ENCODE data around the gene KIAA1671.

KIAA1671 gene

GRCh38 chr22:25008666-25009065, 56.1 kb downstream of the KIAA1671 start:
- Mint-ChIP-seq H3K36me3 (no peaks in the 10 kb centered on the region), H3K27ac (no peak overlapping the region), H3K4me3 (no peak overlapping the region), H3K4me1 (no peaks in the 10 kb centered on the region), H3K9me3 (no peaks in the 10 kb centered on the region)
- ATAC-seq (no peak), DNase-seq (ENCODE audit: low spot score in 2 of 2) (no peak)

- no peaks in the 10 kb centered on the region for H3K9me3 Mint-ChIP-seq
- no peaks in the 10 kb centered on the region for H3K4me1 Mint-ChIP-seq
- H3K4me3 Mint-ChIP-seq = no peak overlapping the region
- no peak overlapping the region for H3K27ac Mint-ChIP-seq
- ATAC-seq (no peak), DNase-seq (ENCODE audit: low spot score in 2 of 2) (no peak)
- no peaks in the 10 kb centered on the region for H3K36me3 Mint-ChIP-seq
Measured at GRCh38 chr22:25012741-25013143, 60.2 kb downstream of the KIAA1671 start.

DNA sequence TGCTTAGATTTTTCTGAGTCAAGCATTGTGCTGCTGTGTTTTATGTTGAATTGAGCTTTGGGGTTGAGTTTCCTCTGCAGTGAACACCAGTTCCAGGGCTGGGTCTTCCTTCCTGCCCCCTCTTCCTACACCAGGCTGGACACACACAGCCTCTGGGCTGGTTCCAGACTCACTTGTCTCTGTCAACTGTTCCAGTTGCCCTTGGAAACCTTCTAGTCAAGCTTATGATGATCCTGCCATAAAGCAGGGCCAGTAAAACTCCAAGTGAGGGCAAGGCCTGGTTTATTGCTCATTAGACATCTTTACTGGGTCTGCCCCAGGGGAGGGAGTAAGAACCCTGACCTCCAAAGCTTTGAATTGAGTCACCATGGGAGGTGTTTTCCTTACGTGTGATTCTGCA, 61.1 kb downstream of the KIAA1671 start:
- no peak for DNase-seq (ENCODE audit: low spot score in 2 of 2)
- H3K4me1 Mint-ChIP-seq = no peaks in the 10 kb centered on the region
- H3K9me3 Mint-ChIP-seq = no peaks in the 10 kb centered on the region

DNA sequence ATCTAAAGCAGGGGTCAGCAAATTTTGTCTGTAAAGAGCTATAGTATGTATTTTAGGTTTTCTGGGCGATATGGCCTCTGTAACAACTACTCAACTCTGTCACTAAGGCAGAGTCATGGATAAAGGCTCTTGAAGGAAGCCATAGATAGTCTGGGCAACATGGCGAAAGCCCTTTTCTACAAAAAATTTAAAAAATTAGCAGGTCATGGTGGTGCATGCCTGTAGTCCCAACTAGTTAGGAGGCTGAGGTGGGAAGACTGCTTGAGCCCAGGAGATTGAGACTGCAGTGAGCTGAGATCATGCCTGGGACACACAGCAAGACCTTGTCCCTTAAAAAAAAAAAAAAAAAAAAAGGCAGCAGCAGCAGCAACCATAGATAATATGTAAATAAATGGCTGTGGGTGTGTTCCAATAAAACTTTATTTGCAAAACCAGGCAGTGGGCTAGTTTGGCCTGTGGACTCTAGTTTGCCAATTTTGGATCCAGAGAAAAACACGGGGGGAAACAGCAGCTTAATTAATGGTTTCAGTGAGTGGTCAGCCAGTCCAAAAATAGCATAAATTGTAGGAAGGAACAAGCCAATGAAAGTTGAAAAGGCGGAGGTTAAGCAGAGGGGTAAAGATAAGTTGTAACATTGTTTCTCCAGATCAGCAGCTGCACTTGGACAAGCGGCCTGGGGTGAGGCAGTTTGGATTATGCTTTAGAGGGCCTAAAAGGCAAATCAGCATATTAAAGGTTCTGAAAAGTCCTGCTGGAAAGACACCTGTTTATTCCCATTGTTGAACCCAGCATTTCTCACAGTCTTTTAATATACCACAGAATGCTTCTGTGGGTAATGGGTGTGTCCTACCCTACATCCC, 62.6 kb downstream of the KIAA1671 start:
- Mint-ChIP-seq H3K9me3 (no peaks in the 10 kb centered on the region), H3K27ac (no peak overlapping the region), H3K4me3 (no peak overlapping the region), H3K4me1 (no peaks in the 10 kb centered on the region), H3K36me3 (no peaks in the 10 kb centered on the region)
- no peak for ATAC-seq
- DNase-seq (ENCODE audit: low spot score in 2 of 2) = no peak

More for the DNA sequence above, 61.1 kb downstream of the KIAA1671 start:
- Mint-ChIP-seq H3K4me3 (no peak overlapping the region), H3K36me3 (no peaks in the 10 kb centered on the region), H3K27ac (no peak overlapping the region)
- ATAC-seq = no peak

DNA sequence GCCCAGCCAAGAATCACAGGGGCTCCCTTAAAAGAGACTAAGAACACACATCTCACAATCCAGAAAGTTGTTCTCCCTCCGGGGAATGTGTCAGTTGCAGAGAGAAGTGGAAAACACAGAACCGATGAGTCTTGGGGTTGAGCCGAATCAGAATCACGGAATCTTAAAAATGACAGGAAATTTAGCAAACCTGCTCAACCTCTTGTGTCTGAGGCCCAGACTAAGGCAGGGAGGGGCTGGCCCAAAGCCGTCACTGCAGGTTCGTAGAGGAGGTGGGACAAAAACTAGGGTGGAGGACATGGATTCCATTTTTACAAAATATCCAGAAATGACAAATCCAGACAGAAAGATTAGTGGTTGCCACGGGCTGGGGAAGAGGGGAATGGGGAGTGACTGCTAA, 63.8 kb downstream of the KIAA1671 start:
- Mint-ChIP-seq H3K27ac (no peak overlapping the region), H3K4me3 (no peak overlapping the region), H3K4me1 (no peaks in the 10 kb centered on the region), H3K9me3 (no peaks in the 10 kb centered on the region), H3K36me3 (no peaks in the 10 kb centered on the region)
- no peak for ATAC-seq
- no peak for DNase-seq (ENCODE audit: low spot score in 2 of 2)

DNA sequence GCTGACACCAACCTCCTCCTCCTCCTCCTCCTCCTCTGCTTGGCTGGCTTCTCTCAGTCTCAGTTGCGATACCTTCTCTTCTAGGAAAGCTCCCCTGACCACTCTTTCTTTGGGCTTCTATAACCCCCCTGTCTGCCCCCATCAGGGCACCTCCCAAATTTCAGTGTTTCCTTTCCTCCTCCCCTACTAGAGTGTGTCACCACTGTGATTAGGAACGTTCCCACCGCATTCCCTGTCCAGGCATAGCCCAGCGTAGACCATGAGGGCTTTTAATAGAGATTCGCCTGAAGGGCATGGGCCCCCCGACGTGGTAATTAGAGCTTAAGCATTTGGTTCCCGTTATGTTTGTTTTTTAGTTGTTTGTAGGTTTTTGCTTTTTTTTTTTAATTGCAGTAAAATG, 65.5 kb downstream of the KIAA1671 start:
- no peaks in the 10 kb centered on the region for H3K36me3 Mint-ChIP-seq
- no peaks in the 10 kb centered on the region for H3K4me1 Mint-ChIP-seq
- H3K4me3 Mint-ChIP-seq = no peak overlapping the region
- no peaks in the 10 kb centered on the region for H3K9me3 Mint-ChIP-seq
- ATAC-seq (no peak), DNase-seq (ENCODE audit: low spot score in 2 of 2) (no peak)
- H3K27ac Mint-ChIP-seq = no peak overlapping the region

DNA sequence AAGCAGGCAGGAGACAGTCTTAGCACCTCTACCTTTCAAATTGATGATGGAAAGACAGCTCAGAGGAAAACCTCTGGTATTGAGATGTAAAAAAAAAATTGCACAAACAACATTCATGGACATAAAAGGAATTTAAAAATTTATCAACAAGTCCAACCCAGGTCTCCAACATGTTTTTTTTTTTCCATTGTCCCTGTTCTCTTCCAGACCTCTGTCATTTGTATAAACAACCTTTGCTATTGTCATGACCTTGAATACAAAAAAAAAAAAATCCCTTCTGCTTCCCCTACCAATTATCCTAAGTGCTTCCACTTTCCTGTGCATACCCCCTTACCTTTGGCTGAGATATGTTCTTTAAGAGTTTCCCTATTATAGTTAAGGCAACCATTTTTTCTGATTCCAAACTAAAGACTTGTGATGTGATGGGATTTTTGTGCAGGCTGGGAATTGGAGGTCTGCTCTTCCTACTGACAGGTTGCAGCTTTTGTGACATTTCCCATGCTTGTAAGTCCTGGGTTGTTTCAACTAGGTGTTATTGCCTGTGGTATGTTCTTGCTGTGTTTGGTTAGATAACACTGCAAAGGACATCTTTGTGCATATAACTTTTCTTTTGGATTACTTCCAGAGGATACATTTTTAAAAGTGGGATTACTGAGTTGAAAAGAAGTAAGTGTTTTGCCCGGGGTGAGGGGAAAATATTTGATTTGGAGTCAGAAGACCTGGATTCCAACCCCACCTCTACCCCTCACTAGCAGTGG, 67.1 kb downstream of the KIAA1671 start:
- H3K4me1 Mint-ChIP-seq = no peaks in the 10 kb centered on the region
- no peaks in the 10 kb centered on the region for H3K36me3 Mint-ChIP-seq
- H3K27ac Mint-ChIP-seq = no peak overlapping the region
- DNase-seq (ENCODE audit: low spot score in 2 of 2) = no peak
- no peak for ATAC-seq
- no peak overlapping the region for H3K4me3 Mint-ChIP-seq
- H3K9me3 Mint-ChIP-seq = no peaks in the 10 kb centered on the region

- Mint-ChIP-seq H3K4me1 (peaks cover 8% of the 10 kb centered on the region), H3K9me3 (no peaks in the 10 kb centered on the region), H3K4me3 (no peak overlapping the region), H3K36me3 (no peaks in the 10 kb centered on the region), H3K27ac (no peak overlapping the region)
- no peak for ATAC-seq
- no peak for DNase-seq (ENCODE audit: low spot score in 2 of 2)
Measured at GRCh38 chr22:25021409-25021808, 68.9 kb downstream of the KIAA1671 start.

- ATAC-seq = no peak
- no peak for DNase-seq (ENCODE audit: low spot score in 2 of 2)
- H3K27ac Mint-ChIP-seq = no peak overlapping the region
- H3K36me3 Mint-ChIP-seq = no peaks in the 10 kb centered on the region
- peaks cover 15% of the 10 kb centered on the region for H3K4me1 Mint-ChIP-seq
- no peak overlapping the region for H3K4me3 Mint-ChIP-seq
- H3K9me3 Mint-ChIP-seq = no peaks in the 10 kb centered on the region
Measured at GRCh38 chr22:25021976-25022711, 69.6 kb downstream of the KIAA1671 start.

DNA sequence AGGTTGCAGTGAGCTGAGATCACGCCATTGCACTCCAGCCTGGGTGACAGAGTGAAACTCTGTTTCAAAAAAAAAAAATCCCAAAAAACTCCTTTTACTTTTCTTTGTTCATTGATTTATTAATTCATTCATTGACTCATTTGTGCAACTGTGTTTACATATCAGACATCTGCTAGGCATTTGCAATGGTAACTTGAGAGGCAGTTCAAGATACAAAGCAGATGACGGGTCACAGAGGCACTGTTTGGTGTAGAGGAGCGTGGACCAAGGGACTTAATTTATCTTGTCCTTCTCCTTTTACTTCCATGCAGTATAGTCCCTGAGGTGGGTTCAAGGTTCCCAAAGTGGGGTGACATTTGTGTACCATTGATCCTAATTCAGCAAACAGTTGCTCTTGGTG, 71.4 kb downstream of the KIAA1671 start:
- Mint-ChIP-seq H3K4me3 (no peak overlapping the region), H3K36me3 (no peaks in the 10 kb centered on the region), H3K9me3 (no peaks in the 10 kb centered on the region), H3K27ac (no peak overlapping the region), H3K4me1 (peaks cover 19% of the 10 kb centered on the region)
- DNase-seq (ENCODE audit: low spot score in 2 of 2) = no peak
- no peak for ATAC-seq

GRCh38 chr22:25024895-25025294, 72.4 kb downstream of the KIAA1671 start:
- Mint-ChIP-seq H3K9me3 (no peaks in the 10 kb centered on the region), H3K27ac (no peak overlapping the region), H3K4me1 (peaks cover 19% of the 10 kb centered on the region), H3K36me3 (no peaks in the 10 kb centered on the region), H3K4me3 (no peak overlapping the region)
- ATAC-seq (no peak), DNase-seq (ENCODE audit: low spot score in 2 of 2) (no peak)

GRCh38 chr22:25025491-25026400, 73.2 kb downstream of the KIAA1671 start:
- H3K27ac Mint-ChIP-seq = peak overlapping the region; percentile 78

GRCh38 chr22:25027043-25027906, 74.8 kb downstream of the KIAA1671 start:
- Mint-ChIP-seq H3K4me1 (peaks cover 19% of the 10 kb centered on the region), H3K27ac (no peak overlapping the region), H3K4me3 (no peak overlapping the region), H3K9me3 (no peaks in the 10 kb centered on the region), H3K36me3 (no peaks in the 10 kb centered on the region)
- DNase-seq (ENCODE audit: low spot score in 2 of 2) = no peak
- ATAC-seq = no peak

More at GRCh38 chr22:25025491-25026400, 73.2 kb downstream of the KIAA1671 start:
- H3K36me3 Mint-ChIP-seq = no peaks in the 10 kb centered on the region
- peaks cover 19% of the 10 kb centered on the region for H3K4me1 Mint-ChIP-seq
- DNase-seq (ENCODE audit: low spot score in 2 of 2) (no peak), ATAC-seq (peak; percentile 45)
- no peaks in the 10 kb centered on the region for H3K9me3 Mint-ChIP-seq
- H3K4me3 Mint-ChIP-seq = peak overlapping the region; percentile 41
